Stimulated activated naive CD8-positive, alpha-beta T cell treated with anti-CD3 and anti-CD28 coated beads, Interleukin-15, amount 100 ng/mL, for 72 hours (primary cell): ENCODE measurements around the gene ZSCAN22.
"Not testable (repeated sequence)": the region's sequence is repeated elsewhere in the genome, so short reads cannot be mapped to it uniquely, and the experiment has no call there.

Experiments
- ATAC-seq: fragments of 150-1000 bp; cut with Tn5 transposase; 2 replicates; pipeline ENCODE4 v1.10.0; 2021; ENCODE audit warnings: mild to moderate bottlenecking, moderate library complexity
- DNase-seq, 2 donors: peaks; one replicate each; pipeline ENCODE4 v3.0.0; 2021 to 2022
- H3K27ac Mint-ChIP-seq, 2 donors: one replicate each; pipeline ENCODE4 v1.8.0; 2022; ENCODE audit warnings: mild to moderate bottlenecking in 2 of 2, mixed read lengths in 2 of 2, moderate library complexity in 2 of 2
- H3K27me3 Mint-ChIP-seq: one replicate; pipeline ENCODE4 v1.8.0; 2022; ENCODE audit warnings: mixed read lengths
- H3K4me1 Mint-ChIP-seq: one replicate; pipeline ENCODE4 v1.8.0; 2022; ENCODE audit warnings: mild to moderate bottlenecking, mixed read lengths
- H3K4me3 Mint-ChIP-seq, 2 donors: one replicate each; pipeline ENCODE4 v1.8.0; 2022; ENCODE audit warnings: mild to moderate bottlenecking in 2 of 2, mixed read lengths in 2 of 2, moderate library complexity in 1 of 2
- H3K9me3 Mint-ChIP-seq, 2 donors: one replicate each; pipeline ENCODE4 v1.8.0; 2022; ENCODE audit warnings: mixed read lengths in 2 of 2

ZSCAN22 gene

GRCh38 chr19:58372311-58373133 is 45.7 kb downstream of the ZSCAN22 start:
- ATAC-seq (no peak), DNase-seq (no peak)
- H3K4me3 Mint-ChIP-seq = no peak overlapping the region
- H3K4me1 Mint-ChIP-seq = peaks cover 5% of the 10 kb centered on the region
- H3K27ac Mint-ChIP-seq = no peak overlapping the region
- H3K27me3 Mint-ChIP-seq = no peaks in the 10 kb centered on the region
- H3K9me3 Mint-ChIP-seq = no peaks in the 10 kb centered on the region

GRCh38 chr19:58374200-58374599 is 47.4 kb downstream of the ZSCAN22 start:
- Mint-ChIP-seq H3K4me3 (no peak overlapping the region), H3K27me3 (no peaks in the 10 kb centered on the region), H3K9me3 (no peaks in the 10 kb centered on the region), H3K27ac (no peak overlapping the region), H3K4me1 (peaks cover 19% of the 10 kb centered on the region)
- ATAC-seq = no peak
- no peak for DNase-seq

GRCh38 chr19:58376724-58377123 is 49.9 kb downstream of the ZSCAN22 start:
- not testable (repeated sequence) for ATAC-seq, DNase-seq, H3K27ac Mint-ChIP-seq, H3K27me3 Mint-ChIP-seq, H3K9me3 Mint-ChIP-seq, H3K4me3 Mint-ChIP-seq
- H3K4me1 Mint-ChIP-seq = peaks cover 31% of the 10 kb centered on the region

GRCh38 chr19:58379246-58379645 is 52.5 kb downstream of the ZSCAN22 start:
- DNase-seq (no peak), ATAC-seq (no peak)
- H3K27ac Mint-ChIP-seq = peak overlapping the region; percentile 55 to 89
- peak overlapping the region; percentile 89 to 91 for H3K4me3 Mint-ChIP-seq
- no peaks in the 10 kb centered on the region for H3K27me3 Mint-ChIP-seq
- H3K4me1 Mint-ChIP-seq = peaks cover 36% of the 10 kb centered on the region
- no peaks in the 10 kb centered on the region for H3K9me3 Mint-ChIP-seq

- ATAC-seq = no peak
- no peaks in the 10 kb centered on the region for H3K9me3 Mint-ChIP-seq
- H3K4me3 Mint-ChIP-seq = peak overlapping the region; percentile 89 to 91
- peaks cover 41% of the 10 kb centered on the region for H3K4me1 Mint-ChIP-seq
- no peaks in the 10 kb centered on the region for H3K27me3 Mint-ChIP-seq
- peak overlapping the region; percentile 89 to 93 for H3K27ac Mint-ChIP-seq
- no peak for DNase-seq
Observed at GRCh38 chr19:58380037-58380661, 53.4 kb downstream of the ZSCAN22 start.

- Mint-ChIP-seq H3K9me3 (no peaks in the 10 kb centered on the region), H3K4me3 (peak within 1 kb of the TSS; percentile 89 to 91), H3K4me1 (peaks cover 48% of the 10 kb centered on the region), H3K27me3 (no peaks in the 10 kb centered on the region), H3K27ac (peak within 1 kb of the TSS; percentile 91 to 93)
- DNase-seq (peak; percentile 98 to 99), ATAC-seq (peak; percentile 91)
Observed at GRCh38 chr19:58380662-58381459, 54.1 kb downstream of the ZSCAN22 start, which contains the start of gene ZNF837. Gene ZNF837, minus strand, starts transcription at chr19:58381030. Its CDS starts 11,698 bp downstream, at chr19:58369332.

GRCh38 chr19:58381460-58382212 is 54.8 kb downstream of the ZSCAN22 start:
- H3K9me3 Mint-ChIP-seq = no peaks in the 10 kb centered on the region
- peak overlapping the region; percentile 89 to 91 for H3K4me3 Mint-ChIP-seq
- no peaks in the 10 kb centered on the region for H3K27me3 Mint-ChIP-seq
- ATAC-seq = no peak
- peak overlapping the region; percentile 91 to 92 for H3K27ac Mint-ChIP-seq
- H3K4me1 Mint-ChIP-seq = peaks cover 51% of the 10 kb centered on the region
- no peak for DNase-seq

- no peak for ATAC-seq
- no peaks in the 10 kb centered on the region for H3K9me3 Mint-ChIP-seq
- no peak overlapping the region for H3K27ac Mint-ChIP-seq
- H3K27me3 Mint-ChIP-seq = no peaks in the 10 kb centered on the region
- H3K4me1 Mint-ChIP-seq = peaks cover 49% of the 10 kb centered on the region
- peak overlapping the region in 1 of 2 donors; percentile 54 for H3K4me3 Mint-ChIP-seq
- DNase-seq = no peak
Observed at GRCh38 chr19:58382997-58383603, 56.3 kb downstream of the ZSCAN22 start.

GRCh38 chr19:58385313-58385890 is 58.6 kb downstream of the ZSCAN22 start:
- DNase-seq (no peak), ATAC-seq (no peak)
- peak overlapping the region; percentile 95 to 97 for H3K4me3 Mint-ChIP-seq
- peaks cover 43% of the 10 kb centered on the region for H3K4me1 Mint-ChIP-seq
- H3K9me3 Mint-ChIP-seq = no peaks in the 10 kb centered on the region
- peak overlapping the region; percentile 96 to 99 for H3K27ac Mint-ChIP-seq
- no peaks in the 10 kb centered on the region for H3K27me3 Mint-ChIP-seq

GRCh38 chr19:58385891-58386575 is 59.2 kb downstream of the ZSCAN22 start:
- peaks cover 48% of the 10 kb centered on the region for H3K4me1 Mint-ChIP-seq
- ATAC-seq = peak; percentile 6
- no peaks in the 10 kb centered on the region for H3K9me3 Mint-ChIP-seq
- H3K27ac Mint-ChIP-seq = peak overlapping the region; percentile 96 to 99
- peak overlapping the region; percentile 95 to 97 for H3K4me3 Mint-ChIP-seq
- peak in 1 of 2 donors; percentile 53 for DNase-seq
- no peaks in the 10 kb centered on the region for H3K27me3 Mint-ChIP-seq

GRCh38 chr19:58386576-58387337 is 60.0 kb downstream of the ZSCAN22 start, which contains the start of gene RPS5:
Gene RPS5, plus strand, starts transcription at chr19:58387269. Its CDS starts 869 bp downstream, at chr19:58388138.
- peak; percentile 95 for ATAC-seq
- Mint-ChIP-seq H3K4me3 (peak within 1 kb of the TSS; percentile 95 to 97), H3K27ac (peak within 1 kb of the TSS; percentile 96 to 99), H3K27me3 (no peaks in the 10 kb centered on the region), H3K9me3 (no peaks in the 10 kb centered on the region), H3K4me1 (peaks cover 50% of the 10 kb centered on the region)
- peak; percentile 93 to 97 for DNase-seq

GRCh38 chr19:58387338-58388174 is 60.8 kb downstream of the ZSCAN22 start:
- Mint-ChIP-seq H3K27ac (peak overlapping the region; percentile 96 to 99), H3K27me3 (no peaks in the 10 kb centered on the region), H3K4me1 (peaks cover 43% of the 10 kb centered on the region), H3K9me3 (no peaks in the 10 kb centered on the region), H3K4me3 (peak overlapping the region; percentile 95 to 97)
- DNase-seq (no peak), ATAC-seq (no peak)
